ENCODE data around the gene COL23A1.

GRCh38 chr5:178235588-178235974 lies 354.6 kb downstream of the COL23A1 start:
- TF ChIP-seq CTCF (IDR thresholded peaks at IDR 0.05) (no peak), EP300 (IDR thresholded peaks at IDR 0.05) (no peak)
